GM18951 (cell line): ENCODE results near the gene FAM3C.
"Not testable (repeated sequence)": the region's sequence is repeated elsewhere in the genome, so short reads cannot be mapped to it uniquely, and the experiment has no call there.

ENCODE experiments used
- POLR2A ChIP-seq: IDR thresholded peaks from 4 replicates; pipeline ENCODE4 v1.6.1; 2011; ENCODE audit warnings: mild to moderate bottlenecking; ENCODE audit not compliant: insufficient read length, insufficient read depth; ENCODE audit errors: extremely low read depth
- in situ Hi-C: fragments of 300-500 bp; cut with MboI; formaldehyde crosslinking; loops from one replicate; pipeline ENCODE4 v1.12.0; 2022; ENCODE audit warnings: low sequenced_read_pairs, mixed read lengths, inconsistent platforms; ENCODE audit not compliant: unreplicated experiment

FAM3C gene

DNA sequence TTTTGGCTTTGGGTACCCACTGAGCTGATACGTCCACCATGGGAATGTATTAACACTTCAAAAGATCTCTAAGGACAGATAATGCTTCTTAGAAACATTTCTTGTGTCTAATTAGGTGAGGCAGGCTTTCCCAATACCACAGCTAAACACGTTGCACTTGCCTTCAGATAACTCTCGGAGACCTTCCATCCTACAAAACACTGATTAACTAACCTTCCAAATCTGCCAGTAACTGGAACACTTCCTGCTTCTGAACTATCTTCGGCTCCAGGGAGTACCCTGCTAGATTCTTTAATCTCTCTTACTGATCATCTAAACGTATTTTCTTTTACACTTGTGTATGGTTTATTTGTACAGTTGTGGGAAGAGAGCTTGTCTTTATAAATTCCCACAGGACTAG is 68.4 kb downstream of the FAM3C start:
- in situ Hi-C loops: loop anchor here (25.0 kb wide), 1 partner anchor 190 kb away; no protein-coding TSS in a partner anchor
- TF ChIP-seq POLR2A: no peak

DNA sequence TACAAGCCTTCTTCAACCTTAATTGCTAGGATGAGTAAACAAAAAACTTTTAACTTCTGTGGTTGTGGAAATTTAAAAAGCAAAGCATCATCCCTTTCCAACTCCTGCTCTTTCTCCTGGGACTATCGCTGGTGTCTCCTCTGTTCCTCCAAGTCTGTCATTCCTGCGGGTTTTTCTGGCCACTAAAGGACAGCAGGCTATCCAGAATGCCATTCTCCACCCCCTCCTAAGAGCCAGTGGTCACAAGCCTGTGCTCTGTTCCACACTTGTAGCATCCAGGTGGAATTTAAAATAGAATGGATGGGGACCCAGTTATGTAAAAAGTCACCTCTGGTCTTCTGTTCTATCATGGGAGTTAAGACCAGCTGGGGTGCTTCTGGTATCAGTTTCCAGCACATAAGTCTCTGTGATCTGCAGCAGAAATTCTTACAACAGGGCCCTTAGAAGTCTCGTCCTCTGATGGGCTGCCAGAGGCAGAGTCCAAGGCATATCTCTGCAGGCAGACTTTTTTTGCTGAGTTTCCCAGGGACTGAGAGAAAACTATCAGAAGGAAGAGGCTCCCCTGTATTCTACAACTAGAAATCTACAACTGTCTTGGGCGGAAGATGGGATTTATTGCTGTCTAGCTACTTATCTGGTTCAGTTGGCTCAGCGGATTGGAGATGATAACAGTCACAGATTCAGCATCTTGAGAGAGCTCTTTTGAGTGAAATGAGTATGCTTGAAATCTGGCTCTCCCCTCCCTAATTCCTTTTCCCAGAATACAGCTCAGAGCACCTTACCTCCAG is 72.4 kb downstream of the FAM3C start:
- in situ Hi-C loops: no loop called here
- no peak for TF ChIP-seq POLR2A

GRCh38 chr7:121322460-121322859 is 73.6 kb downstream of the FAM3C start:
- in situ Hi-C loops: no loop called here
- TF ChIP-seq POLR2A: no peak

- in situ Hi-C loops: not testable (repeated sequence)
Observed at GRCh38 chr7:121315170-121315569, 80.9 kb downstream of the FAM3C start.

GRCh38 chr7:121313793-121314676 is 82.1 kb downstream of the FAM3C start:
- in situ Hi-C loops: no loop called here
- TF ChIP-seq POLR2A: no peak

DNA sequence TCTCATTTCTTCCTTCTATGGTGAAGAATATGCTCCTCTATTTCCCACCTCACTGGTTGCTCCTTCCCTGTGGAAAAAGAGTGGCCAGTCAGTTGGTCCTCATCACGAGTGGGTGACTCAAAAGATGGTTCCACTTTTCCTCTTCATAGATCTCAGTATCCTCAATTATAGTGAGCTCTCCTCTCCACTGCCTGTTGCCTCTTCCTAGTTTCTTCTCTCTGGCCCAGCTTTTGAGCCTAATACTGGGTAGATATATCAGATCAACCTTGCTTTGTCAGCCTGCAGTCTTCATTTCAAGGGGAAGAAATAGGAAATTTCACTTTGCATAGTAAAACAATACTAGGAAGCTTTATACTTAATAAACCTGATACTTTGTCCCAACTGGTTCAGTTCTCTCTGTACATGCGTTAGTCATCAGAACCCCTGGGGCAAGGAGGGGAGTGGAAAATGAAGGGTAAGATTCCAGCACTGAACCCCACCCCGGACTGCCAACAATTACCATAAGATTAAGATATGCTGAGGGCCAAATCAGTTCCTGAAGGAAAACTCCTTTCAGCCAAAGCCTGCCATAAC is 82.8 kb downstream of the FAM3C start:
- TF ChIP-seq POLR2A: no peak
- in situ Hi-C loops: no loop called here

GRCh38 chr7:121307021-121307574 is 89.0 kb downstream of the FAM3C start:
- in situ Hi-C loops: no loop called here
- no peak for TF ChIP-seq POLR2A

DNA sequence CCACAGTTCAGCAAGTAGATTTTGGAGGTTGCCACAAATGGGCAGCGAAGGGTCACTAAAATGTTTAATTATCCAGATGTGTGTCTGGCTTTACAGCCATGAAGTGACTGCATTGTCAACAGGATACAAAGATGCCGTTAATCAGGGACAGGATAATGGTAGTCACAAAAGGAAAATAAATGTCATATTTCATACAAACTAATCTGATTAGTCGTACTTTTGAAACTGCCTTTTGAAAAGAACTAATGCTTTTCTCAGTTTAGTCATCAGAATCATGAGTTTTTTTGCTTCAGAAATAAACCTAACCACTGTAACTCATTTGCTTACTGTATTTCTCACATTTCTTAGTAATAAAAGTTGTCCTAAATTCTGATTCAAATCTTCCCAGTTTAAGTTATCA is 89.5 kb downstream of the FAM3C start:
- in situ Hi-C loops: no loop called here
- no peak for TF ChIP-seq POLR2A

DNA sequence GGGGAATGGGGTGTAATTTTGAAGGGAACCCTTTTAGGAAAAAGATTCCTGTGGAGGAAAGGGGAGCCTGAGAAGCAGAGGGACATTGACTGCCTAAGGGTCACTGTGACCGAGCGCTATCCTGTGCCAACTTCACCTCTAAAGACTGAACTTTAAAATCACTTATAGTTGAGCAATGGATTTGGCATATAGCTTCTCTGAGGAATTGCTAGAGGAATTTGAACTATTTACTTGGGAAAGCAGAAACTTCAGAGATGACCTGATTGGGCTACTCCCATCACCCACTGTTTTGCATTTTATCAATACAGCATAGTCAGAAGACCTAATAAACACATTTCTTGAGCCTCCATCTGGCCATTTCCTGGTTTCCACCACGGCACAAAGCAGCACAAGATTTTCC is 91.0 kb downstream of the FAM3C start:
- in situ Hi-C loops: no loop called here
- no peak for TF ChIP-seq POLR2A

DNA sequence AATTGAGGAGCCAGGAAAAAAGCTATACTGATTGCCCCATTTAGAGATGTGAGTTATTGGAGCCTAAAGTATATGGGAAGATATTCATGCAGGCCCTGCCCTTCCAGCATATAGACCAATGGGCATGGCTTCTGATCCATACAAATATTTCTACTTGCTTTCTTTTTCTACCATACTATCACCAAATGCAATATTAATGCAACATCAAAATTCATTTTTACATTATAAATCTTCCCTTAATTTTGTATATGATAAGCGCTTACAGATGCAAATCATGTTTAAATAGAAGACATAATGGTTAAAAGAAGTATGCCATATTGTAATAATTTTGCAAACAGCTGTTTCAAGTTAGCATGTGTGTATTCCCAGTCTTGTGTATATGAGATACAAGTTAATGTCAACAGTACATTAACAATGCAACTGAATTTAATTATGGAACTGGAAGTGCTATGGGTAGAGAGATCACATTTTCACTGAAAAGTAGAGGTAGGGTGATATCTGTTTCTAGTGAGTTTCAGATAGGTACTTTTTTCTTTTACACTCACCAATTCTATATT is 91.9 kb downstream of the FAM3C start:
- no peak for TF ChIP-seq POLR2A
- in situ Hi-C loops: no loop called here

- no peak for TF ChIP-seq POLR2A
- in situ Hi-C loops: no loop called here
Observed at GRCh38 chr7:121303422-121304101, 92.5 kb downstream of the FAM3C start.

DNA sequence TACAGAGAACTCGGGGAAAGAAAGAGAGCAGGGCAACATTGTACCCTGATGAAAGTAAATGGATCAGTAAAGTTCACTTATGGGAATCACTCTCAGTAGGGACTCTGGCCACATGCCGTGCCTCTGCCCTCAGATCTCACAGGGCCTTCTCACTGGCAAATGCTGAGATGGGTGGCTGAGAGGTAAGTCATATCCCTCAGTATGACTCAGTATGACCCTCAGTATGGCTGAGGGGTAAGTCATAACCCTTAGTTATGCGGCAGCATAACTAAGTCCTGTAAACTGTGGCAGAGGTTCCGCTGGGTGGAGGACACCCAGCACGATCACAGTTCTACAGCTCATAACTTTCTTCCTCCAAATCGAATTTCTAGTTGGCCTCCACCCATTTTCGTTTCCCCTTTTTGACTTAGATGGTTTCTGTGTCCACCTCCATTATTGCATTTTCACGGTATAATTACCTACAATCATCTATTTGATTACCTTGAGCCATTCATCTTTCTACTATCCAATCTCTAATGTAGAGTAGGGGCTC is 93.8 kb downstream of the FAM3C start:
- in situ Hi-C loops: no loop called here
- no peak for TF ChIP-seq POLR2A
